ENCODE data around the gene MED29. TPM values are rescaled to one million over a fixed set of nuclear protein-coding genes. Genes with fewer than 3 reads are reported as not detected.

MED29 gene
- total and polyA plus RNA-seq, 2 of the 4 experiments (the other 2 are of a cell fraction): 17.6 to 28.8 TPM

DNA sequence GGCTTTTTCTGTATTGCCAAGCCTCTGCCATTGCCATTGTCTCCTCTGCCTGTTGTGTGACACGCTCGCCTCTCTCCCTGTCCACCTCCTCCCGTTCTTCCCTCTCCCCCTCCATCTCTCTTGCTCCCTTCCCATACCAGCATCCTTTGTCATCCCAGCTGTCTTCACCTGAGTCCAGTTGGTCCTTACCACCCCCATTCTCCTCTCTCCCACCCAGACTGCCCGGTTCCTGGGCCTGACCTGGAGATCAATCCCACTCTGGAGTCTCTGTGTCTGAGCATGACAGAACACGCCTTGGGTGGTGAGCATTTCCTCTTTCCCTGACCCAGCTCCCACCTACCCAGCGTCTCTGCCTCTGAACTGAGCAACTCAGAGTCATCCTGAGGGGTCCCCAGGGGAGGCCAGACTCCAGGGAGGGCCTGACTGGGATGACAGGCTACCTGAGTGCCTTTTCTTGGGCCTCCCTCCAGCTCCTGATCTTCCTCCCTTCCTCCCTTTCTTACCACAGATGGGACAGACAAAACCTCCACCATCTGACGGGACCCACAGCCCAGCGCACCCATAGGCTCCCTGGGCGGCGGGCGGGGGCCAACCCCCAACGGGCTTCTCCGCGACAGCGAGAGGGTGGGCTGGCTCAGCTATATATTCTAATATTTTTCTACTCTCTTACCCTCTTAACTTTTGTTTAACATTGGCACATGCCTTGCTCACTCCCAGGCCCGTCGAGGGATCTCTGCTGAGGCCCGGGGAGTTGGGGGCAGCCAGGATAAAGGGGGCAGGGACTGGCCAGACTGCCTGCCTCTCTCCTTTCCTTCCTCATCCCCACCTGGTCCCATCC, 8.0 kb upstream of the MED29 start:
- H3K9me1 ChIP-seq (ENCODE audit: insufficient read depth, low read length): peaks cover 4% of the 10 kb centered on the region; the same call in 1 of the 2 replicates
- H2AK9ac ChIP-seq (replicated peaks; ENCODE audit: low read depth, low read length, poor library complexity): no peak overlapping the region
- H3K18ac ChIP-seq (ENCODE audit: low read depth, low read length): no peak overlapping the region
- H2AK5ac ChIP-seq (ENCODE audit: low read depth, low read length): no peak overlapping the region
- CTCF ChIA-PET: no interaction called here
- H3K14ac ChIP-seq (replicated peaks; ENCODE audit: low read depth, low read length): no peak overlapping the region
- no peak overlapping the region for H3K56ac ChIP-seq (ENCODE audit: extremely low read depth, insufficient read depth, low read length)
- ATAC-seq (ENCODE audit: low read depth) (no peak), DNase-seq (no peak)
- H3K4me2 ChIP-seq (ENCODE audit: low read depth, low read length): no peak overlapping the region
- dilution Hi-C loops (cut with HindIII; ENCODE audit: low sequenced_read_pairs, unreplicated experiment) (no loop called here), intact Hi-C loops (cut with micrococcal nuclease) (no loop called here), in situ Hi-C loops (cut with MboI; ENCODE audit: low sequenced_read_pairs) (no loop called here)
- H3K27me3 ChIP-seq (ENCODE audit: control insufficient read depth, insufficient read depth, low read length): no peaks in the 10 kb centered on the region
- POLR2A ChIA-PET (ENCODE audit: unreplicated experiment): no interaction called here
- H4K5ac ChIP-seq (ENCODE audit: low read depth, low read length): no peak overlapping the region
- BruUV-seq (replicated peaks): no TSS peak
- WGBS, 2 experiments (ENCODE audit: extremely low coverage in 2 of 2, insufficient read length in 1 of 2): 89% methylated on average over 5 of the region's 18 CpGs; no CpG with 5 or more reads in 1 of the 2 experiments
- no peak overlapping the region for H3K23ac ChIP-seq (ENCODE audit: low read depth, low read length)
- H2AFZ ChIP-seq (replicated peaks; ENCODE audit: low read length, poor library complexity): no peak overlapping the region
- peaks cover 2 to 23% of the 10 kb centered on the region in 2 experiments for H3K79me1 ChIP-seq (ENCODE audit: low read depth in 1 of 2, low read length in 2 of 2)
- no peak overlapping the region for H2BK20ac ChIP-seq (ENCODE audit: low read depth, low read length)
- H3K4ac ChIP-seq (ENCODE audit: low read depth, low read length): no peak overlapping the region
- peaks cover 77% of the 10 kb centered on the region for H3K36me3 ChIP-seq (ENCODE audit: control insufficient read depth, insufficient read depth, low read length)
- no peak overlapping the region for H2BK15ac ChIP-seq (ENCODE audit: low read depth, low read length)
- H4K91ac ChIP-seq (ENCODE audit: insufficient read depth, low read depth, low read length): no peak overlapping the region
- no peak overlapping the region for H4K8ac ChIP-seq (ENCODE audit: low read depth in 2 of 2, low read length in 2 of 2)
- H3K9ac ChIP-seq (ENCODE audit: low read depth, low read length): no peak overlapping the region
- H3K4me3 ChIP-seq (ENCODE audit: insufficient read depth, low read depth, low read length): no peak overlapping the region
- peaks cover 4% of the 10 kb centered on the region for H4K20me1 ChIP-seq (ENCODE audit: insufficient read depth, low read length)
- H3K4me1 ChIP-seq (ENCODE audit: control insufficient read depth, insufficient read depth, low read length): 0 out of 2 replicates have a peak, but pooled peaks cover 2% of the 10 kb centered on the region
- no peak overlapping the region for H2BK120ac ChIP-seq (ENCODE audit: low read depth, low read length)
- H3K9me3 ChIP-seq (ENCODE audit: control insufficient read depth, insufficient read depth, low read length): no peaks in the 10 kb centered on the region
- no peak for TF ChIP-seq SMC3 (IDR thresholded peaks at IDR 0.05; ENCODE audit: low read depth, low read length)
- TF ChIP-seq CEBPB (IDR thresholded peaks at IDR 0.05; ENCODE audit: low read depth, low read length): no peak
- no peak for TF ChIP-seq CTCF (conservative IDR thresholded peaks at IDR 0.05; ENCODE audit: low read depth, low read length)
- TF ChIP-seq RAD21 (IDR thresholded peaks at IDR 0.05; ENCODE audit: low read length): no peak
- no peak for TF ChIP-seq MAFK (IDR thresholded peaks at IDR 0.05; ENCODE audit: low read depth, low read length)
- no peak for TF ChIP-seq MAZ (IDR thresholded peaks at IDR 0.05; ENCODE audit: borderline replicate concordance, low read depth, low read length)
- no peak for TF ChIP-seq POLR2A (IDR thresholded peaks at IDR 0.05; ENCODE audit: low read depth, low read length)
- TF ChIP-seq FOS (IDR thresholded peaks at IDR 0.05; ENCODE audit: low read depth, low read length): no peak
- TF ChIP-seq, protein P1, sequence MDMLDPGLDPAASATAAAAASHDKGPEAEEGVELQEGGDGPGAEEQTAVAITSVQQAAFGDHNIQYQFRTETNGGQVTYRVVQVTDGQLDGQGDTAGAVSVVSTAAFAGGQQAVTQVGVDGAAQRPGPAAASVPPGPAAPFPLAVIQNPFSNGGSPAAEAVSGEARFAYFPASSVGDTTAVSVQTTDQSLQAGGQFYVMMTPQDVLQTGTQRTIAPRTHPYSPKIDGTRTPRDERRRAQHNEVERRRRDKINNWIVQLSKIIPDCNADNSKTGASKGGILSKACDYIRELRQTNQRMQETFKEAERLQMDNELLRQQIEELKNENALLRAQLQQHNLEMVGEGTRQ (IDR thresholded peaks at IDR 0.05; ENCODE audit: low read depth, low read length): no peak
- no peak for TF ChIP-seq RFX5 (IDR thresholded peaks at IDR 0.05; ENCODE audit: low read depth, low read length)
- no peak for TF ChIP-seq NFE2L2 (IDR thresholded peaks at IDR 0.05; ENCODE audit: low read depth, low read length)
- no peak for TF ChIP-seq BHLHE40 (IDR thresholded peaks at IDR 0.05; ENCODE audit: low read depth, low read length)
- TF ChIP-seq RCOR1 (IDR thresholded peaks at IDR 0.05; ENCODE audit: insufficient replicate concordance, low read length): no peak
- TF ChIP-seq ELK1 (IDR thresholded peaks at IDR 0.05; ENCODE audit: borderline replicate concordance, low read depth, low read length): no peak
- H2BK5ac ChIP-seq (ENCODE audit: low read depth, low read length, poor library complexity, severe bottlenecking): no peak overlapping the region
- H3K27ac ChIP-seq (ENCODE audit: insufficient read depth, low read length): no peak overlapping the region
